ENCODE measurements around the gene ARHGAP10. TPM values are rescaled to one million over a fixed set of nuclear protein-coding genes. Genes with fewer than 3 reads are reported as not detected.
A peak's percentile ranks its signal among the peaks of the same experiment; 100 is the strongest.

The ARHGAP10 gene
- 4.8 TPM for total RNA-seq

GRCh38 chr4:147731580-147732517 is at the start of gene ARHGAP10:
Gene ARHGAP10, plus strand, starts transcription at chr4:147732088. Its CDS starts 214 bp downstream, at chr4:147732302.
- peak; percentile 39 to 77 (median 73) for DNase-seq (ENCODE audit: low read depth in 2 of 3, low spot score in 2 of 3)

GRCh38 chr4:147682755-147683154 is 49.1 kb upstream of the ARHGAP10 start:
- DNase-seq (ENCODE audit: low read depth in 2 of 3, low spot score in 2 of 3), result no peak

- peak in 1 of 3 donors; percentile 38 for DNase-seq (ENCODE audit: low read depth in 2 of 3, low spot score in 2 of 3)
These were observed 48.7 kb upstream of the ARHGAP10 start for GRCh38 chr4:147683188-147683591.

- peak; percentile 72 to 88 (median 85) for DNase-seq (ENCODE audit: low read depth in 2 of 3, low spot score in 2 of 3)
These were observed 47.9 kb upstream of the ARHGAP10 start, which contains the start of gene PRMT9 for GRCh38 chr4:147683717-147684700. Gene PRMT9, minus strand, starts transcription at chr4:147684163. Its CDS starts 176 bp downstream, at chr4:147683987.

- peak in 2 of 3 donors; percentile 29 to 53 for DNase-seq (ENCODE audit: low read depth in 2 of 3, low spot score in 2 of 3)
These were observed 42.8 kb upstream of the ARHGAP10 start for GRCh38 chr4:147689067-147689466.

- no peak for DNase-seq (ENCODE audit: low read depth in 2 of 3, low spot score in 2 of 3)
These were observed 40.1 kb upstream of the ARHGAP10 start for GRCh38 chr4:147691820-147692219.

GRCh38 chr4:147693218-147693617 is 38.7 kb upstream of the ARHGAP10 start:
- no peak for DNase-seq (ENCODE audit: low read depth in 2 of 3, low spot score in 2 of 3)

- no peak for DNase-seq (ENCODE audit: low read depth in 2 of 3, low spot score in 2 of 3)
These were observed 35.0 kb upstream of the ARHGAP10 start for GRCh38 chr4:147696866-147697265.

- no peak for DNase-seq (ENCODE audit: low read depth in 2 of 3, low spot score in 2 of 3)
These were observed 27.0 kb upstream of the ARHGAP10 start for GRCh38 chr4:147704846-147705245.

- peak in 2 of 3 donors; percentile 47 to 74 for DNase-seq (ENCODE audit: low read depth in 2 of 3, low spot score in 2 of 3)
These were observed 23.8 kb upstream of the ARHGAP10 start for GRCh38 chr4:147707892-147708672.

- no peak for DNase-seq (ENCODE audit: low read depth in 2 of 3, low spot score in 2 of 3)
These were observed 21.9 kb upstream of the ARHGAP10 start for GRCh38 chr4:147709999-147710398.

- DNase-seq (ENCODE audit: low read depth in 2 of 3, low spot score in 2 of 3), result no peak
These were observed 17.1 kb upstream of the ARHGAP10 start for GRCh38 chr4:147714575-147715401.

- DNase-seq (ENCODE audit: low read depth in 2 of 3, low spot score in 2 of 3), result no peak
These were observed 14.0 kb upstream of the ARHGAP10 start for GRCh38 chr4:147717878-147718277.

- DNase-seq (ENCODE audit: low read depth in 2 of 3, low spot score in 2 of 3), result no peak
These were observed 8.6 kb upstream of the ARHGAP10 start for GRCh38 chr4:147723326-147723725.

GRCh38 chr4:147724468-147725201 is 7.3 kb upstream of the ARHGAP10 start:
- DNase-seq (ENCODE audit: low read depth in 2 of 3, low spot score in 2 of 3), result no peak

GRCh38 chr4:147725673-147726072 is 6.2 kb upstream of the ARHGAP10 start:
- no peak for DNase-seq (ENCODE audit: low read depth in 2 of 3, low spot score in 2 of 3)

- no peak for DNase-seq (ENCODE audit: low read depth in 2 of 3, low spot score in 2 of 3)
These were observed 4.3 kb upstream of the ARHGAP10 start for GRCh38 chr4:147727476-147728028.

- DNase-seq (ENCODE audit: low read depth in 2 of 3, low spot score in 2 of 3), result peak in 1 of 3 donors; percentile 19
These were observed 1.6 kb upstream of the ARHGAP10 start for GRCh38 chr4:147730333-147730732.

Measured in hematopoietic multipotent progenitor cell (in vitro differentiated cells).